Left renal pelvis (tissue), 4 donors: Measurements from ENCODE around the gene PTPRE. TPM values are rescaled to one million over a fixed set of nuclear protein-coding genes. Genes with fewer than 3 reads are reported as not detected.

ENCODE experiments used
- DNase-seq, 4 donors: peaks; one replicate each; pipeline ENCODE4 v3.0.0-alpha.2; 2013; ENCODE audit warnings: low read depth in 4 of 4, low spot score in 3 of 4
- polyA plus RNA-seq, 4 donors: library from polyadenylated mRNA; unstranded; fragments of 120-200 nt; gene quantifications; one replicate each; pipeline ENCODE4 v1.2.1, GENCODE V29; 2013; ENCODE audit not compliant: insufficient read length in 4 of 4

Gene PTPRE
- polyA plus RNA-seq, 4 donors, result 4.0 to 8.0 (median 6.6) TPM

GRCh38 chr10:127882391-127882790 lies 24.5 kb upstream of the PTPRE start:
- no peak for DNase-seq

GRCh38 chr10:127882801-127883459 lies 24.0 kb upstream of the PTPRE start:
- DNase-seq, result no peak

- DNase-seq, result no peak
These were observed 23.4 kb upstream of the PTPRE start for GRCh38 chr10:127883516-127883915.

GRCh38 chr10:127884501-127884900 lies 22.4 kb upstream of the PTPRE start:
- no peak for DNase-seq

GRCh38 chr10:127886371-127887051 lies 20.4 kb upstream of the PTPRE start:
- no peak for DNase-seq

- DNase-seq, result no peak
These were observed 19.1 kb upstream of the PTPRE start for GRCh38 chr10:127887541-127888415.

- no peak for DNase-seq
These were observed 18.2 kb upstream of the PTPRE start for GRCh38 chr10:127888521-127889312.

GRCh38 chr10:127889605-127890195 lies 17.2 kb upstream of the PTPRE start:
- DNase-seq, result no peak

- DNase-seq, result no peak
These were observed 16.7 kb upstream of the PTPRE start for GRCh38 chr10:127890216-127890615.

- no peak for DNase-seq
These were observed 16.0 kb upstream of the PTPRE start for GRCh38 chr10:127890832-127891334.

GRCh38 chr10:127892743-127893142 lies 14.2 kb upstream of the PTPRE start, which contains the start of gene CLRN3:
Gene CLRN3, minus strand, starts transcription at chr10:127892941. Its CDS starts 157 bp downstream, at chr10:127892784.
- DNase-seq, result no peak

- no peak for DNase-seq
These were observed 12.8 kb upstream of the PTPRE start for GRCh38 chr10:127894146-127894545.

- DNase-seq, result no peak
These were observed 10.3 kb upstream of the PTPRE start for GRCh38 chr10:127896590-127896989.

- no peak for DNase-seq
These were observed 9.7 kb upstream of the PTPRE start for GRCh38 chr10:127897177-127897576.

- DNase-seq, result no peak
These were observed 7.0 kb upstream of the PTPRE start for GRCh38 chr10:127899766-127900387.

GRCh38 chr10:127903789-127904188 lies 3.1 kb upstream of the PTPRE start:
- no peak for DNase-seq

GRCh38 chr10:127904311-127905000 lies 2.4 kb upstream of the PTPRE start:
- DNase-seq, result no peak

GRCh38 chr10:127905001-127905847 lies 1.7 kb upstream of the PTPRE start:
- DNase-seq, result no peak
